Measurements from ENCODE around the gene S1PR4. TPM values are rescaled to one million over a fixed set of nuclear protein-coding genes. Genes with fewer than 3 reads are reported as not detected.
A peak's percentile ranks its signal among the peaks of the same experiment; 100 is the strongest.

Gene S1PR4
- total and polyA plus RNA-seq, 2 of the 8 experiments (the other 6 are each of a cell fraction or from before 2014, with no cell fraction given) = not detected

DNA sequence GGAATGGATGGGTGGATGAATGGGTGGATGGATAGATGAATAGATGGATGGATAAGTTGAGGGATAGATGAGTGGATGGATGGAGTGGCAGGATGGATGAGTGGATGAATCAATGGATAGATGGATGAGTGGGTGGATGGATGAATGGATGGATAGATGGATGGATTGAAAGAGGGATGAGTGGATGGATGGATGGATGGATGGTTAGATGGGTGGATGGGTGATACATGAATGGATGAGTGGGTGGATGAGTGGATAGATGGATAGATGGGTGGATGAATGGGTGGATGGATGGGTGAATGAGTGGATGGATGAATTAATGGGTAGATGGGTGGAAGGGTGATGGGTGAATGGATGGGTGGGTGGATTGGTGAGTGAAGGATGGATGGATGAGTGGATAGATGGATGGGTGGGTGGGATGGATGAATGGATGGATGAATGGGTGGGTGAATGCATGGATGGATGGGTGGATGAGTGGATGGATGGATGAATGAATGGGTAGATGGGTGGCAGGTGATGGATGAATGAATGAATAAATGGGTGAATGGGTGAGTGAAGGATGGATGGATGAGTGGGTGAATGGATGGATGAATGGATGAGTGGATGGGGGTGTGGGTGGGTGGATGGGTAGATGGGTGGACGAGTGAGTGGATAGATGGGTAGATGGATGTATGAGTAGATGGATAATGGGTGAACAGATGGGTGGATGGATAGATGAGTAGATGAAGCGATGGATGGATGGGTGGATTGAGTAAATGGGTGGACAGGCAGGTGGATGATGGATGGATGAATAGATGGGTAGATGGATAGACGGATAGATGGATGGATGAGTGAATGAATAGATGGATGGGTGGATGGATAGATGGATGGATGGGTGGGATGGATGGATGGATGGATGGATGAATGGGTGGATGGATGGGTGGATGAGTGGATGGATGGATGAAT, 25.0 kb upstream of the S1PR4 start:
- Histone ChIP-seq H3K4me1 (replicated peaks in 1 of 4; ENCODE audit: control insufficient read depth in 3 of 4, insufficient read depth in 4 of 4, low read length in 3 of 4) (peaks cover 0 to 9% (median 2%) of the 10 kb centered on the region in 4 experiments; a peak in 1 of 7 replicates), H3K18ac (ENCODE audit: extremely low read depth, low read length) (no peak overlapping the region), H3K9ac (replicated peaks in 1 of 4; ENCODE audit: extremely low read depth in 1 of 4, low read depth in 3 of 4, low read length in 3 of 4) (no peak overlapping the region), H2BK15ac (ENCODE audit: low read length) (no peak overlapping the region), H3K23me2 (ENCODE audit: low read depth, low read length) (peaks cover 15% of the 10 kb centered on the region; the same call in 1 of the 2 replicates), H2AFZ (ENCODE audit: low read length) (no peak overlapping the region), H2BK12ac (ENCODE audit: low read depth, low read length) (no peak overlapping the region), H2AK5ac (ENCODE audit: low read depth, low read length) (no peak overlapping the region), H3K79me2 (ENCODE audit: control insufficient read depth in 1 of 2, insufficient read depth in 2 of 2, low read length in 2 of 2) (no peaks in the 10 kb centered on the region), H3K27me3 (replicated peaks in 1 of 4; ENCODE audit: control insufficient read depth in 3 of 4, extremely low read depth in 1 of 4, insufficient read depth in 3 of 4, low read length in 3 of 4) (no peaks in the 10 kb centered on the region; a peak in 1 of 7 replicates), H3K4me2 (ENCODE audit: insufficient read depth in 1 of 2, low read depth in 2 of 2, low read length in 2 of 2) (no peak overlapping the region), H2BK20ac (ENCODE audit: low read length) (no peak overlapping the region), H3K4me3 (ENCODE audit: extremely low read depth in 1 of 4, insufficient read depth in 2 of 4, low read depth in 3 of 4, low read length in 4 of 4) (no peak overlapping the region), H3K23ac (ENCODE audit: insufficient read length) (no peak overlapping the region), H2BK120ac (replicated peaks; ENCODE audit: low read depth, low read length) (no peak overlapping the region), H3K14ac (ENCODE audit: insufficient read length) (no peak overlapping the region), H3K36me3 (ENCODE audit: control insufficient read depth in 2 of 4, insufficient read depth in 4 of 4, low read length in 3 of 4) (no peaks in the 10 kb centered on the region; a peak in 1 of 8 replicates), H3K79me1 (ENCODE audit: low read depth, low read length) (no peaks in the 10 kb centered on the region; the same call in 1 of the 2 replicates), H4K20me1 (replicated peaks in 1 of 2; ENCODE audit: control insufficient read depth in 1 of 2, insufficient read depth in 2 of 2, low read length in 2 of 2) (peaks cover 0 to 14% of the 10 kb centered on the region in 2 experiments), H2BK5ac (ENCODE audit: low read depth, low read length) (no peak overlapping the region), H3K27ac (ENCODE audit: low read depth, low read length) (no peak overlapping the region), H3K56ac (replicated peaks; ENCODE audit: insufficient read length, low read depth, low read length) (peak overlapping the region; percentile 46), H4K8ac (ENCODE audit: extremely low read depth, insufficient read depth, low read length) (no peak overlapping the region), H3K4ac (replicated peaks; ENCODE audit: insufficient read length, low read depth, low read length) (no peak overlapping the region), H4K5ac (ENCODE audit: insufficient read length, low read depth, low read length) (no peak overlapping the region), H3K9me3 (ENCODE audit: insufficient read depth in 2 of 2, low read depth in 1 of 2, low read length in 1 of 2) (no peaks in the 10 kb centered on the region), H4K91ac (replicated peaks; ENCODE audit: insufficient read length, low read length) (no peak overlapping the region)
- FAIRE-seq (no peak), DNase-seq (ENCODE audit: low read depth in 1 of 2, low spot score in 2 of 2) (no peak)
- 91 to 100% methylated on average over 1 to 3 of the region's 3 CpGs for WGBS, 2 experiments (ENCODE audit: extremely low coverage in 1 of 2, insufficient coverage in 1 of 2, insufficient read length in 1 of 2, insufficient replicate concordance in 2 of 2, low coverage in 1 of 2, low lambda C conversion rate in 2 of 2, missing lambda C conversion rate in 1 of 2)
- ChIA-PET POLR2A (ENCODE audit: partially characterized antibody) (no interaction called here), CTCF (ENCODE audit: partially characterized antibody) (interaction anchor here (1.4 to 2.6 kb wide), 2 partner anchors 9 to 13 kb away, joined by 3 to 23 read pairs; no protein-coding TSS in a partner anchor)
- TF ChIP-seq SP2 (IDR thresholded peaks at IDR 0.05; ENCODE audit: low read length) (no peak), SRF (IDR thresholded peaks at IDR 0.05; ENCODE audit: low read depth, low read length) (no peak), SIX5 (IDR thresholded peaks at IDR 0.05; ENCODE audit: low read depth, low read length) (no peak), NANOG (IDR thresholded peaks at IDR 0.05; ENCODE audit: insufficient read depth, low read depth, low read length, poor library complexity, severe bottlenecking) (no peak), JUN (IDR thresholded peaks at IDR 0.05; ENCODE audit: low read depth, low read length) (no peak), TCF12 (IDR thresholded peaks at IDR 0.05; ENCODE audit: low read depth, low read length) (no peak), EZH2 (IDR thresholded peaks at IDR 0.05; ENCODE audit: low read depth, low read length, severe bottlenecking) (no peak), EP300 (IDR thresholded peaks at IDR 0.05; ENCODE audit: borderline replicate concordance in 1 of 2, low read depth in 2 of 2, low read length in 2 of 2) (no peak), KDM5A (IDR thresholded peaks at IDR 0.05; ENCODE audit: low read length) (no peak), POLR2AphosphoS5 (IDR thresholded peaks at IDR 0.05; ENCODE audit: low read depth, low read length) (no peak)
- TF ChIP-seq, protein P1, sequence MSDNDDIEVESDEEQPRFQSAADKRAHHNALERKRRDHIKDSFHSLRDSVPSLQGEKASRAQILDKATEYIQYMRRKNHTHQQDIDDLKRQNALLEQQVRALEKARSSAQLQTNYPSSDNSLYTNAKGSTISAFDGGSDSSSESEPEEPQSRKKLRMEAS (IDR thresholded peaks at IDR 0.05) = no peak
